ENCODE measurements around the gene EVC2. TPM values are rescaled to one million over a fixed set of nuclear protein-coding genes. Genes with fewer than 3 reads are reported as not detected.

Gene EVC2
- total and polyA plus RNA-seq, 2 donors (not counting 1 experiment from before 2014, with no cell fraction given) = 1.1 TPM; not detected in 1

DNA sequence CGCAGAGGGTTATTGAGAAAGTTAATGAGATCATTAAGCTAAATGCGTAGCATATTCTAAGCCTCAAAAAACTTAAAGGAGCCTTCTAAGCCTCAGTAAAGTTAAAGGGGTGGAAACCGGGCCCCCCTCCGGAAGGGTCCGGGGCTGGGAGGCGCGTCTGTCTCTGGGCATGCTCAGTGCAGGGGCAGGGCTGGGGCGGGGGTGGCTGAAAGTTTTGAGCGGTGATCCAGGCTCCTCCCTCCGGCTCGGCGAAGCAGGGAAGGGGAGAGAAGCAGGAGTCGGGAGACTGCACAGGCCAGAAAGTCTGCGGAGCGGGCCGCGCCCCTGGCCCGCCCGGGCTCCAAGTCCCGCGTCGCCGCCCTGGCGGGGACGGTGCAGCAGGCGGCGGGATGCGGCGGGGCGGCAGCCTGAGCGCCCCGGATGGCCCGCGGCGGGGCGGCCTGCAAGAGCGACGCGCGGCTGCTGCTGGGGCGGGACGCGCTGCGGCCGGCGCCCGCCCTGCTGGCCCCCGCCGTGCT lies 2.7 kb upstream of the EVC2 start, which contains the start of gene EVC:
TSS of gene EVC (plus strand) at position 241 of the 518 bp plus-strand sequence. CDS start at position 421, 180 bp downstream.
- peak within 1 kb of the TSS; percentile 38 for H3K4me2 ChIP-seq (replicated peaks; ENCODE audit: low read depth, low read length, poor library complexity, severe bottlenecking)
- peaks cover 20% of the 10 kb centered on the region for H3K4me1 Mint-ChIP-seq
- H3K4me3 ChIP-seq (ENCODE audit: control extremely low read depth in 1 of 5, extremely low read depth in 1 of 5, insufficient read depth in 1 of 5, low read depth in 2 of 5, low read length in 4 of 5) = peak within 1 kb of the TSS in 1 of 5 experiments; percentile 23
- H3K27me3 ChIP-seq (replicated peaks in 1 of 4; ENCODE audit: control extremely low read depth in 1 of 4, control insufficient read depth in 3 of 4, insufficient read depth in 4 of 4, low read length in 3 of 4) = peaks cover 0 to 39% (median 5%) of the 10 kb centered on the region in 4 experiments
- ATAC-seq (ENCODE audit: low read depth) = peak; percentile 48
- POLR2A ChIA-PET = no interaction called here
- H3K4me3 Mint-ChIP-seq = peak within 1 kb of the TSS; percentile 81
- no peaks in the 10 kb centered on the region for H3K79me2 ChIP-seq (ENCODE audit: control insufficient read depth, insufficient read depth, low read length)
- H3K9ac ChIP-seq (ENCODE audit: low read length) = no peak within 1 kb of the TSS
- no peak within 1 kb of the TSS for H3K27ac ChIP-seq (ENCODE audit: low read length in 2 of 2)
- DNase-seq = no peak
- CTCF ChIA-PET = no interaction called here
- peaks cover 0 to 17% of the 10 kb centered on the region in 2 donors for H3K4me1 ChIP-seq (ENCODE audit: control insufficient read depth in 2 of 2, insufficient read depth in 2 of 2, low read length in 2 of 2)
- H3K9me3 ChIP-seq (ENCODE audit: control extremely low read depth in 1 of 3, control insufficient read depth in 2 of 3, insufficient read depth in 1 of 3, low read length in 2 of 3) = peaks cover 0 to 37% (median 0%) of the 10 kb centered on the region in 3 donors
- no peaks in the 10 kb centered on the region for H3K36me3 ChIP-seq (replicated peaks in 1 of 2; ENCODE audit: control extremely low read depth in 1 of 2, control insufficient read depth in 1 of 2, extremely low read depth in 1 of 2, insufficient read depth in 2 of 2, low read length in 1 of 2)
- H2AFZ ChIP-seq (ENCODE audit: insufficient read depth, low read depth, low read length, poor library complexity, severe bottlenecking) = peak within 1 kb of the TSS; percentile 33
- intact Hi-C loops (cut with micrococcal nuclease) = no loop called here
- no peaks in the 10 kb centered on the region for H4K20me1 ChIP-seq (ENCODE audit: control insufficient read depth, insufficient read depth, low read length, poor library complexity, severe bottlenecking)
- H3K9me3 Mint-ChIP-seq (ENCODE audit: insufficient read depth) = peaks cover 1% of the 10 kb centered on the region
- TF ChIP-seq EZH2 (IDR thresholded peaks at IDR 0.05; ENCODE audit: borderline replicate concordance, insufficient read depth, low read depth, low read length, poor library complexity, severe bottlenecking) (no peak), CTCF (IDR thresholded peaks at IDR 0.05) (no peak)
- H3K27ac Mint-ChIP-seq = no peak within 1 kb of the TSS
- peaks cover 39% of the 10 kb centered on the region for H3K27me3 Mint-ChIP-seq
- WGBS (ENCODE audit: insufficient coverage) = 4% methylated on average over 47 of the region's 49 CpGs
